Spleen (tissue), 11 donors: ENCODE data around the gene GLYATL3. TPM values are rescaled to one million over a fixed set of nuclear protein-coding genes. Genes with fewer than 3 reads are reported as not detected.
"Not testable (repeated sequence)": the region's sequence is repeated elsewhere in the genome, so short reads cannot be mapped to it uniquely, and the experiment has no call there.

ENCODE experiments used
- DNase-seq: peaks from one replicate; pipeline ENCODE4 v3.0.0-alpha.2; 2020
- H3K27ac ChIP-seq, 8 donors: fragments of 200-600 bp; sonication (generic) in 7 of 8; 1 replicate in 4 of 8; 2 replicates in 4 of 8; pipeline versions ENCODE4 v1.5.0 to v1.8.0; 2016 to 2021; ENCODE audit warnings: inconsistent platforms in 4 of 8, mild to moderate bottlenecking in 4 of 8, moderate library complexity in 1 of 8
- H3K27me3 ChIP-seq, 7 donors: fragments of 200-600 bp; sonication (generic) in 6 of 7; replicated peaks in 1 of 7; 1 replicate in 4 of 7; 2 replicates in 3 of 7; pipeline versions ENCODE4 v1.5.0 to v1.8.0; 2016 to 2021; ENCODE audit warnings: inconsistent platforms in 3 of 7, mild to moderate bottlenecking in 1 of 7
- H3K36me3 ChIP-seq, 6 donors: fragments of 200-600 bp; sonication (generic) in 5 of 6; 1 replicate in 4 of 6; 2 replicates in 2 of 6; pipeline versions ENCODE4 v1.5.0 to v1.8.0; 2016 to 2021; ENCODE audit warnings: inconsistent platforms in 2 of 6
- H3K4me1 ChIP-seq, 6 donors: fragments of 200-600 bp; sonication (generic) in 5 of 6; 1 replicate in 3 of 6; 2 replicates in 3 of 6; pipeline versions ENCODE4 v1.5.0 to v1.8.0; 2016 to 2021; ENCODE audit warnings: inconsistent platforms in 3 of 6
- H3K4me3 ChIP-seq, 8 donors: fragments of 200-600 bp; sonication (generic) in 7 of 8; 1 replicate in 4 of 8; 2 replicates in 4 of 8; pipeline versions ENCODE4 v1.5.0 to v1.8.0; 2016 to 2021; ENCODE audit warnings: inconsistent platforms in 4 of 8, mild to moderate bottlenecking in 4 of 8, moderate library complexity in 2 of 8
- H3K9me3 ChIP-seq, 8 donors: fragments of 200-600 bp; sonication (generic) in 7 of 8; 1 replicate in 4 of 8; 2 replicates in 4 of 8; pipeline versions ENCODE4 v1.5.0 to v1.8.0; 2016 to 2021; ENCODE audit warnings: inconsistent platforms in 4 of 8
- CTCF ChIP-seq, 11 experiments: fragments of 200-600 bp in 7 of 11; fragments of 450-650 bp in 4 of 11; sonication (generic) in 4 of 11; IDR thresholded peaks in 8 of 11; conservative IDR thresholded peaks in 3 of 11; 1 replicate in 7 of 11; 2 replicates in 4 of 11; pipeline versions ENCODE4 v1.4.0 to v1.8.0; 2016 to 2021; ENCODE audit warnings: antibody characterized with exemption in 11 of 11, inconsistent platforms in 4 of 11, mild to moderate bottlenecking in 1 of 11
- POLR2A ChIP-seq, 3 donors: fragments of 450-650 bp; IDR thresholded peaks; one replicate each; pipeline ENCODE4 v1.5.1; 2017; ENCODE audit warnings: antibody characterized with exemption in 3 of 3, mild to moderate bottlenecking in 1 of 3
- POLR2AphosphoS5 ChIP-seq, 3 donors: sonication (generic); formaldehyde crosslinking; IDR thresholded peaks; one replicate each; pipeline ENCODE4 v1.5.1; 2017; ENCODE audit warnings: antibody characterized with exemption in 3 of 3
- WGBS, 5 donors: extraction: QIAGEN DNeasy Blood & Tissue Kit in 3 of 5; methylation state at CpG; one replicate each; pipeline versions ENCODE4 v1.1.5 to v1.1.7; 2013 to 2018; 5-methylcytosine and 5-hydroxymethylcytosine counted together
- intact Hi-C: fragments of 100-400 bp; cut with DNase I; formaldehyde crosslinking; loops from one replicate; pipeline ENCODE4 v1.15.0; 2023; ENCODE audit warnings: low total_unique reads
- polyA plus RNA-seq, 3 donors: library from polyadenylated mRNA; stranded (reverse); fragments of 200-250 nt; gene quantifications; one replicate each; pipeline ENCODE4 v1.2.1, GENCODE V29; 2013
- total RNA-seq, 7 donors: library from RNA; depleted of rRNA in 3 of 7; stranded (reverse); fragments of >200 nt in 3 of 7; fragmentation: NEBNext Ultra II Directional in 4 of 7; extraction: Animal tissue kit (Norgen Biotek cat#: 25700) in 4 of 7; gene quantifications; one replicate each; pipeline versions ENCODE4 v1.1.0 to v1.2.1, GENCODE V29; 2016 to 2021
- donor health status: healthy with polysubstance abuse.
- donor health status: DM: no; HTN: no; CAD: no; lungs with moderate emphysema.
- donor health status: DM: no; HTN: no; CAD: no.
- donor health status: Bipolar disorder and iron deficiency.
- donor health status: healthy.
- donor health status: DM: no; HTN: no; CAD: no.
- donor health status: DM: yes; HTN: yes; CAD: no.

GLYATL3 gene
- total and polyA plus RNA-seq, 10 donors, result not detected

DNA sequence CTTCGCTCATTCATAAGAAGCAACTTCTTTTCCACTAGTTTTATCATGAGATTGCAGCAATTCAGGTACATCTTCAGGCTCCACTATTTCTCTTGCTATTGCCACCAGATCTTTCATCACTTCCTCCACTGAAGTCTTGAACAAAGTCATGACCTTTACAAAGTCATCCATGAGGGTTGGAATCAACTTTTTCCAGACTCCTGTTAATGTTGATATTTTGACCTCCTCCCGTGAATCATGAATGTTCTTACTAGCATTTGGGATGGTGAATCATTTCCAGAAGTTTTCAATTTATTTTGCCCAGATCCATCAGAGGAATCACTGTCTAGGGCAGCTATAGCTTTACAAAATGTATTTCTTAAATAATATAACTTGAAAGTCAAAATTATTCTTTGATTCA, 35.0 kb upstream of the GLYATL3 start:
- Histone ChIP-seq H3K4me3 (peak overlapping the region in 1 of 8 donors; percentile 92), H3K36me3 (no peaks in the 10 kb centered on the region), H3K27me3 (no peaks in the 10 kb centered on the region), H3K9me3 (no peaks in the 10 kb centered on the region), H3K27ac (no peak overlapping the region), H3K4me1 (peaks cover 16 to 67% (median 46%) of the 10 kb centered on the region in 6 donors)
- 94 to 97% (median 95%) methylated on average over 2 of the region's 2 CpGs for WGBS, 5 donors
- TF ChIP-seq POLR2AphosphoS5 (IDR thresholded peaks at IDR 0.05) (no peak), POLR2A (IDR thresholded peaks at IDR 0.05) (no peak), CTCF (IDR thresholded peaks at IDR 0.05 in 8 of 11, conservative IDR thresholded peaks at IDR 0.05 in 3 of 11) (no peak)
- DNase-seq, result no peak
- intact Hi-C loops, result no loop called here

GRCh38 chr6:49468042-49468441, 31.7 kb upstream of the GLYATL3 start:
- Histone ChIP-seq H3K27me3 (no peaks in the 10 kb centered on the region), H3K4me3 (no peak overlapping the region), H3K27ac (no peak overlapping the region), H3K36me3 (peaks cover 0 to 30% (median 10%) of the 10 kb centered on the region in 6 donors), H3K4me1 (peaks cover 0 to 35% (median 18%) of the 10 kb centered on the region in 6 donors), H3K9me3 (no peaks in the 10 kb centered on the region)
- no peak for DNase-seq
- WGBS, 5 donors, result 93 to 97% (median 95%) methylated on average over 9 of the region's 9 CpGs
- intact Hi-C loops, result no loop called here
- TF ChIP-seq POLR2AphosphoS5 (IDR thresholded peaks at IDR 0.05) (no peak), CTCF (IDR thresholded peaks at IDR 0.05 in 8 of 11, conservative IDR thresholded peaks at IDR 0.05 in 3 of 11) (no peak), POLR2A (IDR thresholded peaks at IDR 0.05) (no peak)

DNA sequence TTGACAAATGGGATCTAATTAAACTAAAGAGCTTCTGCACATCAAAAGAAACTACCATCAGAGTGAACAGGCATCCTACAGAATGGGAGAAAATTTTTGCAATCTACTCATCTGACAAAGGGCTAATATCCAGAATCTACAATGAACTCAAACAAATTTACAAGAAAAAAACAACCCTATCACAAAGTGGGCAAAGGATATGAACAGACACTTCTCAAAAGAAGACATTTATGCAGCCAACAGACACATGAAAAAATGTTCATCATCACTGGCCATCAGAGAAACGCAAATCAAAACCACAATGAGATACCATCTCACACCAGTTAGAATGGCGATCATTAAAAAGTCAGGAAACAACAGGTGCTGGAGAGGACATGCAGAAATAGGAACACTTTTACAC, 23.2 kb upstream of the GLYATL3 start:
- DNase-seq, H3K9me3 ChIP-seq, intact Hi-C loops, H3K4me3 ChIP-seq, H3K27ac ChIP-seq, H3K4me1 ChIP-seq, H3K27me3 ChIP-seq: not testable (repeated sequence)
- H3K36me3 ChIP-seq, result peaks cover 0 to 41% (median 16%) of the 10 kb centered on the region in 6 donors
- 81 to 97% (median 92%) methylated on average over 2 of the region's 2 CpGs for WGBS, 5 donors

- Histone ChIP-seq H3K9me3 (no peaks in the 10 kb centered on the region), H3K4me1 (no peaks in the 10 kb centered on the region), H3K4me3 (no peak overlapping the region), H3K27me3 (no peaks in the 10 kb centered on the region), H3K27ac (no peak overlapping the region), H3K36me3 (peaks cover 0 to 40% (median 9%) of the 10 kb centered on the region in 6 donors)
- 94 to 98% (median 96%) methylated on average over 3 of the region's 3 CpGs for WGBS, 5 donors
- TF ChIP-seq POLR2AphosphoS5 (IDR thresholded peaks at IDR 0.05), result no peak
- TF ChIP-seq POLR2A (IDR thresholded peaks at IDR 0.05), result no peak
- no peak for TF ChIP-seq CTCF (IDR thresholded peaks at IDR 0.05 in 8 of 11, conservative IDR thresholded peaks at IDR 0.05 in 3 of 11)
- no peak for DNase-seq
- intact Hi-C loops, result no loop called here
Measured at GRCh38 chr6:49479308-49479970, 20.3 kb upstream of the GLYATL3 start.

DNA sequence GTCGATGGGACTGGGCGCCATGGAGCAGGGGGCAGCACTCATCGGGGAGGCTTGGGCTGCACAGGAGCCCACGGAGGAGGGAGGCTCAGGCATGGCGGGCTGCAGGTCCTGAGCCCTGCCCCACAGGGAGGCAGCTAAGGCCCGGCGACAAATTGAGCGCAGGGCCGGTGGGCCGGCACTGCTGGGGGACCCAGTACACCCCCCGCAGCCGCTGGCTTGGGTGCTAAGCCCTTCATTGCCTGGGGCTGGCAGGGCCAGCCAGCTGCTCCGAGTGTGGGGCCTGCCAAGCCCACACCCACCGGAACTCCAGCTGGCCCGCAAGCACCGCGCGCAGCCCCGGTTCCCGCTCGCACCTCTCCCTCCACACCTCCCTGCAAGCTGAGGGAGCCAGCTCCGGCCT, 17.9 kb upstream of the GLYATL3 start:
- peak; percentile 47 for DNase-seq

GRCh38 chr6:49483380-49483779, 16.3 kb upstream of the GLYATL3 start:
- whole genome bisulfite sequencing, 5 donors, result 77 to 95% (median 90%) methylated on average over 5 to 14 of the region's 14 CpGs
- peak; percentile 56 for DNase-seq
- intact Hi-C loops, H3K9me3 ChIP-seq, H3K27me3 ChIP-seq, H3K4me3 ChIP-seq, H3K27ac ChIP-seq, H3K4me1 ChIP-seq: not testable (repeated sequence)
- peaks cover 0 to 64% (median 13%) of the 10 kb centered on the region in 6 donors for H3K36me3 ChIP-seq

More for the DNA sequence above, 17.9 kb upstream of the GLYATL3 start:
- H3K4me3 ChIP-seq, H3K9me3 ChIP-seq, H3K27me3 ChIP-seq, H3K27ac ChIP-seq, H3K4me1 ChIP-seq, intact Hi-C loops: not testable (repeated sequence)
- WGBS, 5 donors, result 93 to 99% (median 97%) methylated on average over 2 to 22 of the region's 22 CpGs
- H3K36me3 ChIP-seq, result peaks cover 0 to 58% (median 9%) of the 10 kb centered on the region in 6 donors
